Neural progenitor cell (in vitro differentiated cells): ENCODE measurements around the gene ARPP21. TPM values are rescaled to one million over a fixed set of nuclear protein-coding genes. Genes with fewer than 3 reads are reported as not detected.

ENCODE experiments used
- DNase-seq: peaks from one replicate; pipeline ENCODE4 v3.0.0-alpha.2; 2016; ENCODE audit warnings: low spot score
- H2AFZ ChIP-seq: fragments of 200-600 bp; sonication (generic); replicated peaks from 2 replicates; pipeline ENCODE4 v1.6.1; 2016; ENCODE audit warnings: antibody characterized with exemption
- H3F3A ChIP-seq: fragments of 200-600 bp; sonication (generic); 2 replicates; pipeline ENCODE4 v1.6.1; 2016; ENCODE audit warnings: antibody characterized with exemption, low read depth
- H3K27ac ChIP-seq: fragments of 200-600 bp; sonication (generic); 2 replicates; pipeline ENCODE4 v1.5.1; 2016; ENCODE audit warnings: mild to moderate bottlenecking
- H3K27me3 ChIP-seq: fragments of 200-600 bp; sonication (generic); 2 replicates; pipeline ENCODE4 v1.6.1; 2016; ENCODE audit warnings: mild to moderate bottlenecking, moderate library complexity
- H3K36me3 ChIP-seq: fragments of 200-600 bp; sonication (generic); 2 replicates; pipeline ENCODE4 v1.5.1; 2016
- H3K4me1 ChIP-seq: fragments of 200-600 bp; sonication (generic); 2 replicates; pipeline ENCODE4 v1.6.1; 2016; ENCODE audit warnings: mixed run types
- H3K4me2 ChIP-seq: fragments of 200-600 bp; sonication (generic); 2 replicates; pipeline ENCODE4 v1.6.1; 2016
- H3K4me3 ChIP-seq: fragments of 200-600 bp; sonication (generic); 2 replicates; pipeline ENCODE4 v1.5.1; 2016
- H3K79me2 ChIP-seq: fragments of 200-600 bp; sonication (generic); 2 replicates; pipeline ENCODE4 v1.6.1; 2016; ENCODE audit warnings: low read depth
- H3K9ac ChIP-seq: fragments of 200-600 bp; sonication (generic); 2 replicates; pipeline ENCODE4 v1.6.1; 2016
- H3K9me3 ChIP-seq: fragments of 200-600 bp; sonication (generic); 2 replicates; pipeline ENCODE4 v1.5.1; 2016; ENCODE audit warnings: low read depth
- H4K20me1 ChIP-seq: fragments of 200-600 bp; sonication (generic); 2 replicates; pipeline ENCODE4 v1.6.1; 2016; ENCODE audit warnings: low read depth
- H3K27ac Mint-ChIP-seq: 3 replicates; pipeline ENCODE4 v1.8.0; 2021; ENCODE audit warnings: mixed read lengths
- H3K27me3 Mint-ChIP-seq: 2 replicates; pipeline ENCODE4 v1.8.0; 2022; ENCODE audit warnings: low read depth, mild to moderate bottlenecking, inconsistent platforms, moderate library complexity, mixed read lengths; ENCODE audit not compliant: insufficient read depth
- H3K36me3 Mint-ChIP-seq: 3 replicates; pipeline ENCODE4 v1.8.0; 2021; ENCODE audit warnings: mixed read lengths
- H3K4me1 Mint-ChIP-seq: 3 replicates; pipeline ENCODE4 v1.8.0; 2021; ENCODE audit warnings: mixed read lengths
- H3K4me3 Mint-ChIP-seq: 3 replicates; pipeline ENCODE4 v1.8.0; 2021; ENCODE audit warnings: mild to moderate bottlenecking, moderate library complexity, mixed read lengths
- H3K9me3 Mint-ChIP-seq: 3 replicates; pipeline ENCODE4 v1.8.0; 2020; ENCODE audit warnings: mixed read lengths
- EZH2 ChIP-seq: fragments of 200-600 bp; sonication (generic); IDR thresholded peaks from 2 replicates; pipeline ENCODE4 v1.6.1; 2017; ENCODE audit warnings: antibody characterized with exemption, mild to moderate bottlenecking, moderate library complexity
- EZH2phosphoT487 ChIP-seq: fragments of 200-600 bp; sonication (generic); IDR thresholded peaks from 2 replicates; pipeline ENCODE4 v1.6.1; 2017; ENCODE audit warnings: antibody characterized with exemption
- total RNA-seq: library from RNA; depleted of rRNA; stranded (reverse); fragments of >200 nt; gene quantifications from 2 replicates; pipeline ENCODE4 v1.2.3, GENCODE V29; 2015; ENCODE audit warnings: low replicate concordance
- TF ChIP-seq, protein P1 (sequence below): fragments of 200-600 bp; sonication (generic); IDR thresholded peaks from 2 replicates; pipeline ENCODE4 v1.5.1; 2017; ENCODE audit warnings: antibody characterized with exemption, mild to moderate bottlenecking

ARPP21 gene
- total RNA-seq, 1 donor from 2014 or later: not detected

DNA sequence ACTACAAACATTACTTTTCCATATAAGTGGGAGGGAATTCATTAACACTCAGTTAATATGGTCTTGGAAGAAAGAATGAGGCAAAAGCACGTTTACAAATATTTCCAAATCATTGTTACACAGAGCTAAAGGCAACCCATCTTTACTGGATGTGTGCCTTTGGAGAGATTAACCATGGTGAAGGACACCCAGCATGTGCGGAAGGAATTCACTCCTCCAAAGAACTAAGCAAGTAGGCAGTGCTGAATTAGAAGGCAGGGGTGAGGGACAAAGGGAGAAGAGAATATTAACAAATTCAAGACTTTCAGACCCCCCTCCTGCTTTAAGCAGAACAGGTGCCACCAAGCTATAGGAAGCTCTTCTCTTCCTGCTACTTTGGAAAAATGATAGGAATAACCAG, 10.1 kb downstream of the ARPP21 start:
- Histone ChIP-seq H3K4me3 (no peak overlapping the region), H3K27ac (no peak overlapping the region), H3K36me3 (no peaks in the 10 kb centered on the region), H3K9me3 (no peaks in the 10 kb centered on the region), H3K79me2 (no peaks in the 10 kb centered on the region), H3K9ac (no peak overlapping the region), H3K4me2 (no peak overlapping the region), H3K27me3 (no peaks in the 10 kb centered on the region), H3K4me1 (no peaks in the 10 kb centered on the region), H3F3A (no peaks in the 10 kb centered on the region), H4K20me1 (no peaks in the 10 kb centered on the region), H2AFZ (no peak overlapping the region)
- Mint-ChIP-seq H3K4me1 (peaks cover 19% of the 10 kb centered on the region), H3K27me3 (no peaks in the 10 kb centered on the region), H3K36me3 (no peaks in the 10 kb centered on the region), H3K27ac (no peak overlapping the region), H3K9me3 (no peaks in the 10 kb centered on the region), H3K4me3 (no peak overlapping the region)
- TF ChIP-seq EZH2phosphoT487 (no peak), EZH2 (no peak)
- TF ChIP-seq, protein P1, sequence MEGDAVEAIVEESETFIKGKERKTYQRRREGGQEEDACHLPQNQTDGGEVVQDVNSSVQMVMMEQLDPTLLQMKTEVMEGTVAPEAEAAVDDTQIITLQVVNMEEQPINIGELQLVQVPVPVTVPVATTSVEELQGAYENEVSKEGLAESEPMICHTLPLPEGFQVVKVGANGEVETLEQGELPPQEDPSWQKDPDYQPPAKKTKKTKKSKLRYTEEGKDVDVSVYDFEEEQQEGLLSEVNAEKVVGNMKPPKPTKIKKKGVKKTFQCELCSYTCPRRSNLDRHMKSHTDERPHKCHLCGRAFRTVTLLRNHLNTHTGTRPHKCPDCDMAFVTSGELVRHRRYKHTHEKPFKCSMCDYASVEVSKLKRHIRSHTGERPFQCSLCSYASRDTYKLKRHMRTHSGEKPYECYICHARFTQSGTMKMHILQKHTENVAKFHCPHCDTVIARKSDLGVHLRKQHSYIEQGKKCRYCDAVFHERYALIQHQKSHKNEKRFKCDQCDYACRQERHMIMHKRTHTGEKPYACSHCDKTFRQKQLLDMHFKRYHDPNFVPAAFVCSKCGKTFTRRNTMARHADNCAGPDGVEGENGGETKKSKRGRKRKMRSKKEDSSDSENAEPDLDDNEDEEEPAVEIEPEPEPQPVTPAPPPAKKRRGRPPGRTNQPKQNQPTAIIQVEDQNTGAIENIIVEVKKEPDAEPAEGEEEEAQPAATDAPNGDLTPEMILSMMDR: no peak
- DNase-seq: no peak

DNA sequence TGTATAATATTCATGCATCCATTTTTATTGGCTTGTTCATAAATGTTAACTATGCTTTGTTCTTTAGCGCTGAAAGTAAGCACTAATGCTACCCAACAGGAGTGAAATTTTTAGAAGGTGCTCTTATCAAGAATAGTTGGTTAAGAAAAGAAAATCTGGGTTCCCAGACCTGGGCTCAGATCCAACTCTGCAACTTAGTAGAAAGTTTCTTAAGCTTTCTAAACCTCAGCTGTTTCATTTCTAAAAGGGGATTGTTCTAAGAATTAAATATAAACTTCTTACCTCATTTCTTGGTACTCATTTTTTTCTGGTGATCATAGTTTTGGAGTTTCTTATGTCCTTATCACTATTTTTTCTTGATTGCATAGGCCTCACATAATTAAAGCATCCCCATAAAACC, 12.1 kb downstream of the ARPP21 start:
- Histone ChIP-seq H3F3A (no peaks in the 10 kb centered on the region), H2AFZ (no peak overlapping the region), H3K9ac (no peak overlapping the region), H3K9me3 (no peaks in the 10 kb centered on the region), H3K4me3 (no peak overlapping the region), H4K20me1 (no peaks in the 10 kb centered on the region), H3K79me2 (no peaks in the 10 kb centered on the region), H3K36me3 (no peaks in the 10 kb centered on the region), H3K4me1 (no peaks in the 10 kb centered on the region), H3K27me3 (no peaks in the 10 kb centered on the region), H3K27ac (no peak overlapping the region), H3K4me2 (no peak overlapping the region)
- no peak for TF ChIP-seq EZH2phosphoT487
- no peak for TF ChIP-seq EZH2
- TF ChIP-seq, protein P1: no peak
- Mint-ChIP-seq H3K9me3 (no peaks in the 10 kb centered on the region), H3K27ac (no peak overlapping the region), H3K4me1 (peaks cover 19% of the 10 kb centered on the region), H3K36me3 (no peaks in the 10 kb centered on the region), H3K4me3 (no peak overlapping the region), H3K27me3 (no peaks in the 10 kb centered on the region)
- DNase-seq: no peak

DNA sequence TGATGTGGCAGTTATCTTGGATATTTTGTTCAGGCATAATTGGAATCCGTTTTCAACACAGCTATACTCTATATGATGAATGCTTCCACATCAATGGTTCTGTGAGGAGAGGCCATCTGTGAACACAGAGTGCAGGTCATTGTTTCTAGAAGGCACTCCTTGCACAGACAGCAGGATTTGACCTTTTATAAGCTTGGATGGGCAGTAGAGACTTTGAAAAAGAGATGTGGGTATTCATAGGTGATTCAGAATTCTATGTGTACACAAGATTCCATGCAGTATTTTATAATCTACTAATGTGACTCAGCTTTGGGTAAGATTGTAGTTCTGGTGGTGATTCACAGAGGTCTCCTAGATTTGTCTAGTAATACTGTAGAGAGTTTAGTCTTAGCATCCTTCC, 12.5 kb downstream of the ARPP21 start:
- H4K20me1 ChIP-seq: no peaks in the 10 kb centered on the region
- TF ChIP-seq EZH2 (no peak), EZH2phosphoT487 (no peak)
- TF ChIP-seq, protein P1: no peak
- no peak overlapping the region for H3K4me3 ChIP-seq
- no peaks in the 10 kb centered on the region for H3K27me3 Mint-ChIP-seq
- no peak overlapping the region for H3K4me3 Mint-ChIP-seq
- DNase-seq: no peak
- H3F3A ChIP-seq: no peaks in the 10 kb centered on the region
- no peak overlapping the region for H3K27ac ChIP-seq
- H3K36me3 ChIP-seq: no peaks in the 10 kb centered on the region
- H3K9me3 ChIP-seq: no peaks in the 10 kb centered on the region
- no peaks in the 10 kb centered on the region for H3K79me2 ChIP-seq
- H3K27ac Mint-ChIP-seq: peak overlapping the region; percentile 29
- H2AFZ ChIP-seq: no peak overlapping the region
- H3K27me3 ChIP-seq: no peaks in the 10 kb centered on the region
- no peak overlapping the region for H3K4me2 ChIP-seq
- H3K4me1 ChIP-seq: no peaks in the 10 kb centered on the region
- no peaks in the 10 kb centered on the region for H3K9me3 Mint-ChIP-seq
- H3K4me1 Mint-ChIP-seq: peaks cover 19% of the 10 kb centered on the region
- no peak overlapping the region for H3K9ac ChIP-seq
- H3K36me3 Mint-ChIP-seq: no peaks in the 10 kb centered on the region
